T-helper 1 cell (primary cell): ENCODE data around the gene CDKN2A.

Experiments used
- DNase-seq, 5 donors: peaks; one replicate each; pipeline ENCODE4 v3.0.0-alpha.2; 2012 to 2020

The CDKN2A gene

GRCh38 chr9:21936161-21936560 lies 58.0 kb downstream of the CDKN2A start:
- no peak for DNase-seq

DNA sequence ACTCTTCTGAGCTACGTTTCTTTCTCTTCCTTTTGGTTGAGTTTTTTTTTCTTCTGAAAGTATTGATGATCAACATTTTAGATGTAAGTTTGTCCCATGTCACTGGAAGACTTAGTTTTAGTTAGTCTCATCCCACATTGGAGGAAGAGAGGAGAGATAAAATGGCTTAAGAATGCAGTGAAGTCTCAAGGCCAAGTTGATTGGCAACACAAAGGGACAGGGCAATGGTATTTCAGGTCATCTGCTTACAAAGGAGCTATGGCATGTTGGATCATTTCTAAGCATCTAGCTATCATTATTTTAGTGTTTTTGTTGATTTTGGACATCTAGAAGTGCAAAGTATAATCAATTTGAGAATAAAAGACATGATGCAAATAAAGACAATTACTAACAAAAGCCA lies 58.6 kb downstream of the CDKN2A start:
- no peak for DNase-seq

- no peak for DNase-seq
Measured at GRCh38 chr9:21933865-21934264, 60.3 kb downstream of the CDKN2A start.

DNA sequence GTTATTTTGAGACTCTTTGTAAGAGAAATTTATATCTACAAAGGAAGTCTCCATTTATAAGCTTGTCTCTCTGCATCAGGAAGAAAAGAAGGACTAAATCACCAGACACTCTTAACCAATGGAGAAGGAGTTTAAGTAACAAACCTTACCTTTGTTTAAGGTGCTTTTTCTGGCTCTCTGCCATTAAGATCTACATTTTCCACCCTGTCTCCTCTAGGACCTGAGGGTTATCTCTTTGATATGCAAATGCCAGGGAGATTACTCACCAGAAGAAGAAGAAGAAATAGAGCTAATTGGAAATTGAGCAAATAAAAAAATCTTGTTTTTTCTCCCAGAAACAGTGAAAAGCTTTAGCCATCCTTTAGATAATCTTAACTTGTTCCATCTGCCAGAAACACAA lies 60.9 kb downstream of the CDKN2A start:
- DNase-seq = no peak

GRCh38 chr9:21931428-21931827 lies 62.8 kb downstream of the CDKN2A start:
- DNase-seq = no peak

GRCh38 chr9:21927752-21928151 lies 66.4 kb downstream of the CDKN2A start:
- no peak for DNase-seq

GRCh38 chr9:21923694-21924093 lies 70.5 kb downstream of the CDKN2A start:
- no peak for DNase-seq

- peak in 3 of 5 donors; percentile 5 to 86 (median 21) for DNase-seq
Measured at GRCh38 chr9:21919377-21920362, 74.5 kb downstream of the CDKN2A start.
